Coronary artery (tissue), 2 donors: Measurements from ENCODE around the gene SLC35F1.

Source experiments
- DNase-seq: peaks from one replicate; pipeline ENCODE4 v3.0.0-alpha.2; 2017; ENCODE audit warnings: low spot score
- H3K27ac ChIP-seq, 2 donors: fragments of 200-600 bp; sonication (generic); one replicate each; pipeline ENCODE4 v1.5.1; 2016 to 2019
- H3K4me3 ChIP-seq: fragments of 200-600 bp; sonication (generic); 2 replicates; pipeline ENCODE4 v1.5.1; 2016; ENCODE audit warnings: mild to moderate bottlenecking, moderate library complexity
- TF ChIP-seq, protein P1 (sequence below): fragments of 200-600 bp; sonication (generic); IDR thresholded peaks from one replicate; pipeline ENCODE4 v1.5.1; 2019; ENCODE audit warnings: antibody characterized with exemption

SLC35F1 gene

DNA sequence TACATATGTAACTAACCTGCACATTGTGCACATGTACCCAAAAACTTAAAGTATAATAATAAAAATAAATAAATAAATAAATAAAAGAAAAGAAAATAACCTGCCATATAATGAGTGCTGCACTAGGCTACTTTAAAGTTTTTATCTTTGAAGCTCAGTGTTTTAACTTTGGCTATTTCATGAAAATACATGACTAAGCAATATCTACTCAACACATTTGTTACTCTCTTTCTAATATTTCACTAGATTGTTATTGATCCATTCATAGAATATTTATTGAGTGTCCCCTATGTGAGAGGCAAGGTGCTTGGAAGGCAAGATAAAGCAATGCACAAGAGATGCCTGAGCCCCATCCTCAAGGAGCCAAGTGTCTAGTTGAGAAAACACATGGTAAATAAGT, 221.7 kb downstream of the SLC35F1 start:
- TF ChIP-seq, protein P1, sequence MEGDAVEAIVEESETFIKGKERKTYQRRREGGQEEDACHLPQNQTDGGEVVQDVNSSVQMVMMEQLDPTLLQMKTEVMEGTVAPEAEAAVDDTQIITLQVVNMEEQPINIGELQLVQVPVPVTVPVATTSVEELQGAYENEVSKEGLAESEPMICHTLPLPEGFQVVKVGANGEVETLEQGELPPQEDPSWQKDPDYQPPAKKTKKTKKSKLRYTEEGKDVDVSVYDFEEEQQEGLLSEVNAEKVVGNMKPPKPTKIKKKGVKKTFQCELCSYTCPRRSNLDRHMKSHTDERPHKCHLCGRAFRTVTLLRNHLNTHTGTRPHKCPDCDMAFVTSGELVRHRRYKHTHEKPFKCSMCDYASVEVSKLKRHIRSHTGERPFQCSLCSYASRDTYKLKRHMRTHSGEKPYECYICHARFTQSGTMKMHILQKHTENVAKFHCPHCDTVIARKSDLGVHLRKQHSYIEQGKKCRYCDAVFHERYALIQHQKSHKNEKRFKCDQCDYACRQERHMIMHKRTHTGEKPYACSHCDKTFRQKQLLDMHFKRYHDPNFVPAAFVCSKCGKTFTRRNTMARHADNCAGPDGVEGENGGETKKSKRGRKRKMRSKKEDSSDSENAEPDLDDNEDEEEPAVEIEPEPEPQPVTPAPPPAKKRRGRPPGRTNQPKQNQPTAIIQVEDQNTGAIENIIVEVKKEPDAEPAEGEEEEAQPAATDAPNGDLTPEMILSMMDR, result no peak
- Histone ChIP-seq H3K27ac (no peak overlapping the region), H3K4me3 (no peak overlapping the region)
- DNase-seq, result no peak

DNA sequence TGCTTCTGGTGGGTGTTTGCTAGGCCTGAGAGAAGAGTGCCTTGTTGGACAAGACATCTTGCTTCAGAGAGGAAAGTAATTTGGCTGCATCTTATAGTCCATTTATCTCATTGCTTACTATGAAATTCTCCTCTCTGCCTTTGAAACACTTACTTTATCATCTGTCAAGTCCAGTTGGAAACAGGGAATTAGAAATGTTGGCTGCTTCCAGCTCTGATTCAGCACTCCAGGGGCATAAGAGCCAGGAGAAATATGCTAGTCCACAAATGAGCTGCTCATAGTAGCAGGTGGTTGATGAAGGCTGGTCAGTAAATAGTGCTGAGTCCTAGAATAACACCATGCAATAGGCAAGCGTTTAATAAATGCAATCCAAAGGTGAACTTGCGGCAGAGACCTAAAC, 227.1 kb downstream of the SLC35F1 start:
- no peak overlapping the region for H3K4me3 ChIP-seq
- TF ChIP-seq, protein P1, result no peak
- no peak overlapping the region for H3K27ac ChIP-seq
- DNase-seq, result no peak

GRCh38 chr6:118134736-118135135, 227.7 kb downstream of the SLC35F1 start:
- TF ChIP-seq, protein P1, result no peak

GRCh38 chr6:118135371-118135770, 228.3 kb downstream of the SLC35F1 start:
- TF ChIP-seq, protein P1, result no peak
- Histone ChIP-seq H3K4me3 (no peak overlapping the region), H3K27ac (no peak overlapping the region)
- DNase-seq, result no peak

More at GRCh38 chr6:118134736-118135135, 227.7 kb downstream of the SLC35F1 start:
- no peak overlapping the region for H3K4me3 ChIP-seq
- no peak overlapping the region for H3K27ac ChIP-seq
- no peak for DNase-seq

GRCh38 chr6:118141211-118141610, 234.1 kb downstream of the SLC35F1 start:
- TF ChIP-seq, protein P1, result no peak
- DNase-seq, result no peak
- Histone ChIP-seq H3K4me3 (no peak overlapping the region), H3K27ac (no peak overlapping the region)

- TF ChIP-seq, protein P1, result no peak
- Histone ChIP-seq H3K4me3 (no peak overlapping the region), H3K27ac (no peak overlapping the region)
- no peak for DNase-seq
Measured at GRCh38 chr6:118146584-118146983, 239.5 kb downstream of the SLC35F1 start.

DNA sequence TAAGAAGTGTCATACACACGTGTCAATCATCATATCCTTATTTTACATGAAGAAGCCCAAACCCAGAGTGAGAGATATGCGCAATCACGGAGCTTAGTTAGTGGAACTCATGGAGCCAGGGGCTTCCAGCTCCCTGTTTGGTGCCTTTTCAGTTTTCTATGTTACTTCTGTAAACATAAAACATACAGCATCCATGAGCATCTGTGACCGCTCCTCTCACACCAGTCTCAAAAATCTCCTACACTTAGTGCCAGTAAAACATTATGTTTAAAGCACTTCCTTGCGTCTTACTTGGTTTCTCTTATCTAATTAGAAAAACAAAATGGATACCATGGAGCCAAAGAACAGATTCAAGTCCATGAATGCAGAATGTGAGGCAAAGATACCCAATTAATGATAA, 240.4 kb downstream of the SLC35F1 start:
- no peak overlapping the region for H3K27ac ChIP-seq
- TF ChIP-seq, protein P1, result no peak
- DNase-seq, result no peak
- H3K4me3 ChIP-seq, result no peak overlapping the region
